H1 (cell line): ENCODE results near the gene ARL2. TPM values are rescaled to one million over a fixed set of nuclear protein-coding genes. Genes with fewer than 3 reads are reported as not detected.
A peak's percentile ranks its signal among the peaks of the same experiment; 100 is the strongest.

Experiments
- CTCF ChIA-PET: fragments of 300-600 bp; sonication (Branson Sonifier 250); formaldehyde crosslinking; loops from one replicate; lab custom pipeline; 2021; ENCODE audit not compliant: partially characterized antibody; lab: Charles Lee
- POLR2A ChIA-PET: fragments of 300-600 bp; sonication (Branson Sonifier 250); formaldehyde crosslinking; loops from one replicate; lab custom pipeline; 2021; ENCODE audit warnings: inconsistent platforms; ENCODE audit not compliant: partially characterized antibody; lab: Charles Lee
- DNase-seq, 2 experiments: peaks; one replicate each; pipeline versions ENCODE4 v3.0.0 to v3.0.0-alpha.2; 2010 to 2022; ENCODE audit warnings: low spot score in 2 of 2, low read depth in 1 of 2, mixed read lengths in 1 of 2
- FAIRE-seq: peaks from 2 replicates; lab custom pipeline; 2011; peaks lifted over from hg19 to GRCh38; lab: Jason Lieb, UNC
- H2AFZ ChIP-seq: 2 replicates; pipeline ENCODE4 v1.8.1; 2012; ENCODE audit warnings: low read length, inconsistent platforms
- H2AK5ac ChIP-seq: 2 replicates; pipeline ENCODE4 v1.6.1; 2013; ENCODE audit warnings: low read depth, low read length
- H2BK120ac ChIP-seq: replicated peaks from 2 replicates; pipeline ENCODE3; 2013; ENCODE audit warnings: low read depth, low read length, inconsistent platforms
- H2BK12ac ChIP-seq: 2 replicates; pipeline ENCODE4 v1.6.1; 2013; ENCODE audit warnings: low read depth, low read length
- H2BK15ac ChIP-seq: 2 replicates; pipeline ENCODE4 v1.6.1; 2013; ENCODE audit warnings: low read length
- H2BK20ac ChIP-seq: 2 replicates; pipeline ENCODE4 v1.6.1; 2013; ENCODE audit warnings: low read length
- H2BK5ac ChIP-seq: 2 replicates; pipeline ENCODE4 v1.6.1; 2013; ENCODE audit warnings: low read depth, low read length
- H3K14ac ChIP-seq: 2 replicates; pipeline ENCODE4 v1.6.1; 2013; ENCODE audit warnings: inconsistent platforms; ENCODE audit not compliant: insufficient read length
- H3K18ac ChIP-seq: 2 replicates; pipeline ENCODE4 v1.6.1; 2013; ENCODE audit warnings: low read length; ENCODE audit errors: extremely low read depth
- H3K23ac ChIP-seq: 2 replicates; pipeline ENCODE4 v1.6.1; 2013; ENCODE audit warnings: inconsistent platforms; ENCODE audit not compliant: insufficient read length
- H3K23me2 ChIP-seq: 2 replicates; pipeline ENCODE4 v1.6.1; 2013; ENCODE audit warnings: low read depth, low read length
- H3K27ac ChIP-seq: 2 replicates; pipeline ENCODE4 v1.6.1; 2011; ENCODE audit warnings: low read depth, low read length, inconsistent platforms
- H3K27me3 ChIP-seq, 4 experiments: replicated peaks in 1 of 4; 1 replicate in 1 of 4; 2 replicates in 3 of 4; pipeline versions ENCODE4 v1.6.1 to v1.8.1; 2011 to 2013; ENCODE audit warnings: low read length in 3 of 4, mild to moderate bottlenecking in 3 of 4, inconsistent platforms in 2 of 4, mixed read lengths in 2 of 4, moderate library complexity in 1 of 4; ENCODE audit not compliant: control insufficient read depth in 3 of 4, insufficient read depth in 3 of 4; ENCODE audit errors: extremely low read depth in 1 of 4
- H3K36me3 ChIP-seq, 4 experiments: 2 replicates each; pipeline versions ENCODE4 v1.6.1 to v1.8.1; 2011 to 2013; ENCODE audit warnings: mild to moderate bottlenecking in 4 of 4, low read length in 3 of 4, moderate library complexity in 2 of 4, control low read depth in 1 of 4, inconsistent platforms in 1 of 4; ENCODE audit not compliant: insufficient read depth in 4 of 4, control insufficient read depth in 2 of 4
- H3K4ac ChIP-seq: replicated peaks from 2 replicates; pipeline ENCODE3; 2013; ENCODE audit warnings: low read length, low read depth, mixed read lengths, inconsistent platforms; ENCODE audit not compliant: insufficient read length
- H3K4me1 ChIP-seq, 4 experiments: replicated peaks in 1 of 4; 1 replicate in 1 of 4; 2 replicates in 3 of 4; pipeline versions ENCODE4 v1.6.1 to v1.8.1; 2011 to 2013; ENCODE audit warnings: low read length in 3 of 4, inconsistent platforms in 2 of 4, mixed read lengths in 1 of 4; ENCODE audit not compliant: insufficient read depth in 4 of 4, control insufficient read depth in 3 of 4
- H3K4me2 ChIP-seq, 2 experiments: 2 replicates each; pipeline versions ENCODE4 v1.6.1 to v1.8.1; 2011 to 2013; ENCODE audit warnings: low read depth in 2 of 2, low read length in 2 of 2, control low read depth in 1 of 2, inconsistent platforms in 1 of 2, mild to moderate bottlenecking in 1 of 2; ENCODE audit not compliant: insufficient read depth in 1 of 2
- H3K4me3 ChIP-seq, 4 experiments: fragments of 200-600, 300-600 bp in 1 of 4; sonication (generic), shearing (Covaris generic), sonication (Bioruptor Twin) in 1 of 4; 2 replicates each; pipeline versions ENCODE4 v1.5.1 to v1.8.1; 2011 to 2016; ENCODE audit warnings: low read length in 4 of 4, low read depth in 3 of 4, control low read depth in 2 of 4, inconsistent platforms in 2 of 4, mild to moderate bottlenecking in 2 of 4, mixed read lengths in 1 of 4, moderate library complexity in 1 of 4; ENCODE audit not compliant: insufficient read depth in 2 of 4; ENCODE audit errors: extremely low read depth in 1 of 4
- H3K56ac ChIP-seq: replicated peaks from 2 replicates; pipeline ENCODE3; 2013; ENCODE audit warnings: low read depth, mild to moderate bottlenecking, mixed read lengths, low read length, inconsistent platforms; ENCODE audit not compliant: insufficient read length
- H3K79me1 ChIP-seq: 2 replicates; pipeline ENCODE4 v1.6.1; 2013; ENCODE audit warnings: low read depth, low read length, control low read depth
- H3K79me2 ChIP-seq, 2 experiments: 2 replicates each; pipeline versions ENCODE4 v1.6.1 to v1.8.1; 2012 to 2013; ENCODE audit warnings: low read length in 2 of 2, mild to moderate bottlenecking in 2 of 2, inconsistent platforms in 1 of 2; ENCODE audit not compliant: insufficient read depth in 2 of 2, control insufficient read depth in 1 of 2
- H3K9ac ChIP-seq, 4 experiments: replicated peaks in 1 of 4; 1 replicate in 1 of 4; 2 replicates in 3 of 4; pipeline versions ENCODE4 v1.6.1 to v1.8.1; 2011 to 2013; ENCODE audit warnings: low read depth in 3 of 4, low read length in 3 of 4, control low read depth in 2 of 4, mild to moderate bottlenecking in 2 of 4, moderate library complexity in 2 of 4, inconsistent platforms in 1 of 4; ENCODE audit errors: extremely low read depth in 1 of 4
- H3K9me3 ChIP-seq, 2 experiments: 2 replicates each; pipeline versions ENCODE4 v1.6.1 to v1.8.1; 2012 to 2013; ENCODE audit warnings: mild to moderate bottlenecking in 2 of 2, moderate library complexity in 2 of 2, control low read depth in 1 of 2, inconsistent platforms in 1 of 2, low read depth in 1 of 2, low read length in 1 of 2, mixed read lengths in 1 of 2; ENCODE audit not compliant: insufficient read depth in 2 of 2
- H4K20me1 ChIP-seq, 2 experiments: replicated peaks in 1 of 2; 2 replicates each; pipeline versions ENCODE3 to v1.8.1; 2011 to 2013; ENCODE audit warnings: inconsistent platforms in 2 of 2, low read length in 2 of 2, mild to moderate bottlenecking in 1 of 2; ENCODE audit not compliant: insufficient read depth in 2 of 2, control insufficient read depth in 1 of 2
- H4K5ac ChIP-seq: 2 replicates; pipeline ENCODE4 v1.6.1; 2013; ENCODE audit warnings: low read length, low read depth, mixed read lengths, inconsistent platforms; ENCODE audit not compliant: insufficient read length
- H4K8ac ChIP-seq: 2 replicates; pipeline ENCODE4 v1.8.0; 2013; ENCODE audit warnings: mild to moderate bottlenecking, moderate library complexity, low read length, inconsistent platforms; ENCODE audit not compliant: insufficient read depth; ENCODE audit errors: extremely low read depth
- H4K91ac ChIP-seq: replicated peaks from 2 replicates; pipeline ENCODE3; 2013; ENCODE audit warnings: low read length, mixed read lengths, inconsistent platforms; ENCODE audit not compliant: insufficient read length
- EP300 ChIP-seq, 2 experiments: IDR thresholded peaks; 1 replicate in 1 of 2; 2 replicates in 1 of 2; pipeline ENCODE4 v1.6.1; 2011 to 2012; ENCODE audit warnings: low read depth in 2 of 2, low read length in 2 of 2, mild to moderate bottlenecking in 2 of 2, borderline replicate concordance in 1 of 2, inconsistent platforms in 1 of 2, moderate library complexity in 1 of 2
- EZH2 ChIP-seq: fragments of 200-600 bp; sonication (generic); IDR thresholded peaks from 2 replicates; pipeline ENCODE4 v1.7.1; 2012; ENCODE audit warnings: low read depth, mild to moderate bottlenecking, moderate library complexity, low read length, inconsistent platforms; ENCODE audit not compliant: severe bottlenecking
- JUN ChIP-seq: IDR thresholded peaks from 2 replicates; pipeline ENCODE4 v1.6.1; 2011; ENCODE audit warnings: low read depth, mild to moderate bottlenecking, improper control_type of control experiment, low read length
- KDM1A ChIP-seq: fragments of 200-600, 300-600 bp; sonication (generic); IDR thresholded peaks from 2 replicates; pipeline ENCODE4 v1.7.1; 2016; ENCODE audit warnings: mild to moderate bottlenecking, low read length, borderline replicate concordance
- POLR2AphosphoS5 ChIP-seq: IDR thresholded peaks from 2 replicates; pipeline ENCODE4 v1.6.1; 2011; ENCODE audit warnings: low read depth, low read length
- RXRA ChIP-seq: IDR thresholded peaks from 2 replicates; pipeline ENCODE4 v1.6.1; 2011; ENCODE audit warnings: low read depth, mild to moderate bottlenecking, low read length, moderate library complexity; ENCODE audit not compliant: insufficient read depth
- SIX5 ChIP-seq: IDR thresholded peaks from 2 replicates; pipeline ENCODE4 v1.6.1; 2011; ENCODE audit warnings: mild to moderate bottlenecking, low read depth, low read length
- SUZ12 ChIP-seq: fragments of 200-600 bp; sonication (generic); IDR thresholded peaks from 2 replicates; pipeline ENCODE4 v1.6.1; 2012; ENCODE audit warnings: mild to moderate bottlenecking, inconsistent platforms, low read length, moderate library complexity, mixed read lengths
- TAF1 ChIP-seq: IDR thresholded peaks from 2 replicates; pipeline ENCODE4 v1.6.1; 2011; ENCODE audit warnings: mild to moderate bottlenecking, low read depth, low read length
- WGBS, 2 experiments: shearing (Covaris generic) in 1 of 2; methylation state at CpG; one replicate each; pipeline versions ENCODE4 v1.1.6 to v1.1.7; 2013 to 2015; ENCODE audit warnings: low lambda C conversion rate in 2 of 2, mixed read lengths in 2 of 2, inconsistent platforms in 1 of 2, low coverage in 1 of 2, missing lambda C conversion rate in 1 of 2; ENCODE audit not compliant: insufficient replicate concordance in 2 of 2, insufficient coverage in 1 of 2, insufficient read length in 1 of 2; ENCODE audit errors: extremely low coverage in 1 of 2, missing lambda C conversion rate in 1 of 2; 5-methylcytosine and 5-hydroxymethylcytosine counted together
- polyA plus RNA-seq, 7 experiments: library from polyadenylated mRNA; depleted of rRNA in 3 of 7; stranded (reverse) in 5 of 7; unstranded in 2 of 7; fragments of >200 nt in 5 of 7; fragments of 200-250 nt in 2 of 7; gene quantifications; 1 replicate in 5 of 7; 2 replicates in 1 of 7; 4 replicates in 1 of 7; pipeline versions ENCODE4 v1.2.1 to v1.2.3, GENCODE V29; 2011 to 2013; ENCODE audit warnings: missing spikeins in 2 of 7, mixed read lengths in 2 of 7
- total RNA-seq: library from RNA; stranded (reverse); fragmentation: NEBNext Ultra II Directional; extraction: Animal tissue kit (Norgen Biotek cat#: 25700); gene quantifications from 2 replicates; pipeline ENCODE4 v1.2.1, GENCODE V29; 2021
- TF ChIP-seq, protein P1 (sequence below): IDR thresholded peaks from 2 replicates; pipeline ENCODE4 v1.6.1; 2011; ENCODE audit warnings: low read depth, mild to moderate bottlenecking, low read length; ENCODE audit not compliant: insufficient read depth

ARL2 gene
- total and polyA plus RNA-seq, 2 of the 8 experiments (the other 6 are each of a cell fraction or from before 2014, with no cell fraction given), result 186 to 535 TPM

DNA sequence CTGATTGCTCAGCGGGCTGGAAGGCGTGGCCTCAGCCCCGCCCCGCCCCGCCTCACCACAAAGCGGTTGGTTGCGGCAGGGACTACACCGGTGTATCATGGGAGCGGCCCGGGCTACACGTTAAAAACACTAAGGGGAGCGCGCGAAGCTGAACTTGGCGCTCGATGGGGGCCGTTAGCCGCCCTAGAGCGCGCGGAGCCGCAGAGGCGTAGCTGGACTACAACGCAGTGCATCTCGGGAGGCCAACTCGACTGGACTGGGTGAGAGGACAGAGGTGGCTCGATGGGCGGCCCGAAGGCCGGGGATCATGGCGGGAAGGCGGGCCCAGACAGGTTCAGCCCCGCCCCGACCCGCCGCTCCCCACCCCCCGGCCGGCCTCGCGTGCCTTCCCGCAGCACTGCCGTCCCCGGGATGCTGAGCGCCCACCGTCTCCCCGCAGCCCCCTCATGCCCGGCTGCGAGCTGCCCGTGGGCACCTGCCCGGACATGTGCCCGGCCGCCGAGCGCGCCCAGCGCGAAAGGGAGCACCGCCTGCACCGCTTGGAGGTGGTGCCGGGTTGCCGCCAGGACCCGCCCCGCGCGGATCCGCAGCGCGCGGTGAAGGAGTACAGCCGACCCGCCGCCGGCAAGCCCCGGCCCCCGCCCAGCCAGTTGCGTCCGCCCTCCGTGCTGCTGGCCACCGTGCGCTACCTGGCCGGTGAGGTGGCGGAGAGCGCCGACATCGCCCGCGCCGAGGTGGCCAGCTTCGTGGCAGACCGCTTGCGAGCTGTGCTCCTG lies 27.1 kb downstream of the ARL2 start, which contains the start of gene SAC3D1:
Gene SAC3D1, plus strand, starts transcription at position 364 of the 776 bp plus-strand sequence. Its CDS starts 83 bp downstream, at position 447.
- CTCF ChIA-PET, result interaction anchor here (1.0 to 4.2 kb wide), 9 partner anchors 9 to 156 kb away, joined by 3 to 12 read pairs (median 3); partner anchors contain the start of genes ARL2 and CDCA5
- no peak within 1 kb of the TSS for H4K91ac ChIP-seq
- DNase-seq, result peak; percentile 80 to 94
- TF ChIP-seq EZH2, result no peak
- TF ChIP-seq JUN, result no peak
- TF ChIP-seq, protein P1, sequence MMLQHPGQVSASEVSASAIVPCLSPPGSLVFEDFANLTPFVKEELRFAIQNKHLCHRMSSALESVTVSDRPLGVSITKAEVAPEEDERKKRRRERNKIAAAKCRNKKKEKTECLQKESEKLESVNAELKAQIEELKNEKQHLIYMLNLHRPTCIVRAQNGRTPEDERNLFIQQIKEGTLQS, result no peak
- peak; percentile 60 for TF ChIP-seq TAF1
- no peak for TF ChIP-seq SIX5
- TF ChIP-seq SUZ12, result no peak
- TF ChIP-seq RXRA, result no peak
- peak; percentile 67 for TF ChIP-seq POLR2AphosphoS5
- no peak for TF ChIP-seq KDM1A
- TF ChIP-seq EP300 (IDR thresholded peaks at IDR 0.05; ENCODE audit: borderline replicate concordance in 1 of 2, low read depth in 2 of 2, low read length in 2 of 2), result no peak

More for the DNA sequence above, 27.1 kb downstream of the ARL2 start, which contains the start of gene SAC3D1:
- H4K8ac ChIP-seq, result peak within 1 kb of the TSS; percentile 96
- H3K9me3 ChIP-seq, result no peaks in the 10 kb centered on the region
- H3K4ac ChIP-seq, result peak within 1 kb of the TSS; percentile 78
- peak; percentile 66 for FAIRE-seq
- peak within 1 kb of the TSS; percentile 48 to 93 (median 80) for H3K4me3 ChIP-seq
- H2BK120ac ChIP-seq, result no peak within 1 kb of the TSS
- peaks cover 2% of the 10 kb centered on the region for H3K79me1 ChIP-seq
- POLR2A ChIA-PET, result interaction anchor here (0.6 to 3.5 kb wide), 19 partner anchors 9 to 252 kb away, joined by 3 to 10 read pairs (median 4); partner anchors contain the start of genes ARL2, CDCA5, MEN1 and SNX15
- no peak within 1 kb of the TSS for H2BK15ac ChIP-seq
- H3K4me2 ChIP-seq, result peak within 1 kb of the TSS; percentile 63 to 90
- no peak within 1 kb of the TSS for H3K14ac ChIP-seq
- H3K18ac ChIP-seq, result peak within 1 kb of the TSS; percentile 93
- H2AK5ac ChIP-seq, result no peak within 1 kb of the TSS
- 3% methylated on average over 63 of the region's 91 CpGs; no CpG with 5 or more reads in 1 of the 2 experiments for WGBS, 2 experiments
- H2BK5ac ChIP-seq, result peak within 1 kb of the TSS; percentile 98
- no peaks in the 10 kb centered on the region for H3K27me3 ChIP-seq
- H3K27ac ChIP-seq, result peak within 1 kb of the TSS; percentile 85; the same call in 1 of the 2 replicates
- H3K79me2 ChIP-seq, result peaks cover 0 to 16% of the 10 kb centered on the region in 2 experiments; a peak in 2 of 4 replicates
- H3K9ac ChIP-seq, result peak within 1 kb of the TSS; percentile 86 to 94 (median 92)
- peak within 1 kb of the TSS; percentile 12; the same call in 1 of the 2 replicates for H2BK12ac ChIP-seq
- peaks cover 3 to 12% (median 6%) of the 10 kb centered on the region in 4 experiments; a peak in 4 of 8 replicates for H3K36me3 ChIP-seq
- H3K23me2 ChIP-seq, result no peaks in the 10 kb centered on the region; the same call in 1 of the 2 replicates
- H2AFZ ChIP-seq, result peak within 1 kb of the TSS; percentile 71; the same call in 1 of the 2 replicates
- no peaks in the 10 kb centered on the region; a peak in 2 of 7 replicates for H3K4me1 ChIP-seq
- H3K23ac ChIP-seq, result no peak within 1 kb of the TSS
- H4K5ac ChIP-seq, result peak within 1 kb of the TSS; percentile 74
- H2BK20ac ChIP-seq, result no peak within 1 kb of the TSS
- peak within 1 kb of the TSS; percentile 83 for H3K56ac ChIP-seq
- peaks cover 10 to 13% of the 10 kb centered on the region in 2 experiments for H4K20me1 ChIP-seq
